ENCODE results near the gene KCNK3. TPM values are rescaled to one million over a fixed set of nuclear protein-coding genes. Genes with fewer than 3 reads are reported as not detected.

KCNK3 gene
- total and polyA plus RNA-seq, 2 donors (not counting 1 experiment from before 2014, with no cell fraction given): not detected

DNA sequence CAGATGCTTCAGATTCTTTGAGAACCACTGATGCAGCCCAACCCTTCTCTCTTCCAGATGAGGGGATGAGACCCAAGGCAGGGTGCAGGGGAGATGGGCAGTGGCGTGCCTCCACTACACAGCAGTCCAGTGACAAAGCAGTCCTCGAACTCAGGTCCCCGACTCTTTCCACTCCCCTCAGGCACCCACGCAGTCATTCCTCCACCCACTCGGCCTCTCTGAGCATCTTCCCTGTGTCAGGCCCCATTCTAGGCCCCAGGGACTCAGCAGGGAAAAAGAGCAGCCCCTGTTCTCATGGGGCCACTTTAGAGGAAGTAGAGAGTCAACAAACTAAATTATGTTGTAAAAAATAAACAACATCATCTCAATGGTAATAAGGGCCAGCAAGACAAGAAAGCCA lies 15.2 kb downstream of the KCNK3 start:
- Mint-ChIP-seq H3K9me3 (ENCODE audit: insufficient read depth) (no peaks in the 10 kb centered on the region), H3K27me3 (peaks cover 9% of the 10 kb centered on the region), H3K4me1 (no peaks in the 10 kb centered on the region), H3K4me3 (no peak overlapping the region), H3K27ac (no peak overlapping the region)
- no peaks in the 10 kb centered on the region for H3K4me1 ChIP-seq (ENCODE audit: control insufficient read depth in 2 of 2, insufficient read depth in 2 of 2, low read length in 2 of 2)
- no peaks in the 10 kb centered on the region for H3K9me3 ChIP-seq (ENCODE audit: control extremely low read depth in 1 of 3, control insufficient read depth in 2 of 3, insufficient read depth in 1 of 3, low read length in 2 of 3)
- H3K27ac ChIP-seq (ENCODE audit: low read length in 2 of 2): no peak overlapping the region
- no peaks in the 10 kb centered on the region for H4K20me1 ChIP-seq (ENCODE audit: control insufficient read depth, insufficient read depth, low read length, poor library complexity, severe bottlenecking)
- ATAC-seq (ENCODE audit: low read depth) (no peak), DNase-seq (no peak)
- H2AFZ ChIP-seq (ENCODE audit: insufficient read depth, low read depth, low read length, poor library complexity, severe bottlenecking): no peak overlapping the region
- CTCF ChIA-PET: no interaction called here
- H3K36me3 ChIP-seq (replicated peaks in 1 of 2; ENCODE audit: control extremely low read depth in 1 of 2, control insufficient read depth in 1 of 2, extremely low read depth in 1 of 2, insufficient read depth in 2 of 2, low read length in 1 of 2): no peaks in the 10 kb centered on the region
- H3K4me3 ChIP-seq (ENCODE audit: control extremely low read depth in 1 of 5, extremely low read depth in 1 of 5, insufficient read depth in 1 of 5, low read depth in 2 of 5, low read length in 4 of 5): no peak overlapping the region
- no peak overlapping the region for H3K4me2 ChIP-seq (replicated peaks; ENCODE audit: low read depth, low read length, poor library complexity, severe bottlenecking)
- no peak overlapping the region for H3K9ac ChIP-seq (ENCODE audit: low read length)
- no peak for TF ChIP-seq EZH2 (IDR thresholded peaks at IDR 0.05; ENCODE audit: borderline replicate concordance, insufficient read depth, low read depth, low read length, poor library complexity, severe bottlenecking)
- TF ChIP-seq, protein P1, sequence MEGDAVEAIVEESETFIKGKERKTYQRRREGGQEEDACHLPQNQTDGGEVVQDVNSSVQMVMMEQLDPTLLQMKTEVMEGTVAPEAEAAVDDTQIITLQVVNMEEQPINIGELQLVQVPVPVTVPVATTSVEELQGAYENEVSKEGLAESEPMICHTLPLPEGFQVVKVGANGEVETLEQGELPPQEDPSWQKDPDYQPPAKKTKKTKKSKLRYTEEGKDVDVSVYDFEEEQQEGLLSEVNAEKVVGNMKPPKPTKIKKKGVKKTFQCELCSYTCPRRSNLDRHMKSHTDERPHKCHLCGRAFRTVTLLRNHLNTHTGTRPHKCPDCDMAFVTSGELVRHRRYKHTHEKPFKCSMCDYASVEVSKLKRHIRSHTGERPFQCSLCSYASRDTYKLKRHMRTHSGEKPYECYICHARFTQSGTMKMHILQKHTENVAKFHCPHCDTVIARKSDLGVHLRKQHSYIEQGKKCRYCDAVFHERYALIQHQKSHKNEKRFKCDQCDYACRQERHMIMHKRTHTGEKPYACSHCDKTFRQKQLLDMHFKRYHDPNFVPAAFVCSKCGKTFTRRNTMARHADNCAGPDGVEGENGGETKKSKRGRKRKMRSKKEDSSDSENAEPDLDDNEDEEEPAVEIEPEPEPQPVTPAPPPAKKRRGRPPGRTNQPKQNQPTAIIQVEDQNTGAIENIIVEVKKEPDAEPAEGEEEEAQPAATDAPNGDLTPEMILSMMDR (IDR thresholded peaks at IDR 0.05): no peak
- H3K27me3 ChIP-seq (replicated peaks in 1 of 4; ENCODE audit: control extremely low read depth in 1 of 4, control insufficient read depth in 3 of 4, insufficient read depth in 4 of 4, low read length in 3 of 4): peaks cover 0 to 4% (median 0%) of the 10 kb centered on the region in 4 experiments
- intact Hi-C loops (cut with micrococcal nuclease): no loop called here
- POLR2A ChIA-PET: no interaction called here
- H3K79me2 ChIP-seq (ENCODE audit: control insufficient read depth, insufficient read depth, low read length): no peaks in the 10 kb centered on the region
- WGBS (ENCODE audit: insufficient coverage): 70% methylated on average over 2 of the region's 5 CpGs

DNA sequence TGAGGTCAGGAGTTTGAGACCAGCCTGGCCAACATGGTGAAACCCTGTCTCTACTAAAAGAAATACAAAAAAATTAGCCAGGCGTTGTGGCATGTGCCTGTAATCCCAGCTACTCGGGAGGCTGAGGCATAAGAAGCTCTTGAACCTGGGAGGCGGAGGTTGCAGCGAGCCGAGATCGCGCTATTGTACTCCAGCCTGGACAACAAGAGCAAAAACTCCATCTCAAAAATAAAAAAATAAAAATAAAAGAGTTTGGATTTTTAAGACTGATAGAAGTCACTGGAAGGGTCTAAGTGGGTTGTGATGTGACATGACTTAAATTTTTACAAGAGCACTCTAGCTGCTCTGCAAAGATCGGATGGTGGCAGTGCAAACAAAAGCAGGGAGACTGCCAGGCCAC lies 15.9 kb downstream of the KCNK3 start:
- WGBS (ENCODE audit: insufficient coverage): 98% methylated on average over 3 of the region's 8 CpGs
- no peak overlapping the region for H2AFZ ChIP-seq (ENCODE audit: insufficient read depth, low read depth, low read length, poor library complexity, severe bottlenecking)
- TF ChIP-seq, protein P1 (IDR thresholded peaks at IDR 0.05): no peak
- no peak for TF ChIP-seq EZH2 (IDR thresholded peaks at IDR 0.05; ENCODE audit: borderline replicate concordance, insufficient read depth, low read depth, low read length, poor library complexity, severe bottlenecking)
- Mint-ChIP-seq H3K27ac (no peak overlapping the region), H3K4me3 (no peak overlapping the region), H3K27me3 (peaks cover 9% of the 10 kb centered on the region), H3K4me1 (no peaks in the 10 kb centered on the region), H3K9me3 (ENCODE audit: insufficient read depth) (no peaks in the 10 kb centered on the region)
- peaks cover 0 to 4% (median 0%) of the 10 kb centered on the region in 4 experiments for H3K27me3 ChIP-seq (replicated peaks in 1 of 4; ENCODE audit: control extremely low read depth in 1 of 4, control insufficient read depth in 3 of 4, insufficient read depth in 4 of 4, low read length in 3 of 4)
- no peaks in the 10 kb centered on the region for H3K79me2 ChIP-seq (ENCODE audit: control insufficient read depth, insufficient read depth, low read length)
- H4K20me1 ChIP-seq (ENCODE audit: control insufficient read depth, insufficient read depth, low read length, poor library complexity, severe bottlenecking): no peaks in the 10 kb centered on the region
- no peaks in the 10 kb centered on the region for H3K4me1 ChIP-seq (ENCODE audit: control insufficient read depth in 2 of 2, insufficient read depth in 2 of 2, low read length in 2 of 2)
- no peak overlapping the region for H3K4me2 ChIP-seq (replicated peaks; ENCODE audit: low read depth, low read length, poor library complexity, severe bottlenecking)
- H3K27ac ChIP-seq (ENCODE audit: low read length in 2 of 2): no peak overlapping the region
- ATAC-seq (ENCODE audit: low read depth) (no peak), DNase-seq (no peak)
- no peaks in the 10 kb centered on the region for H3K9me3 ChIP-seq (ENCODE audit: control extremely low read depth in 1 of 3, control insufficient read depth in 2 of 3, insufficient read depth in 1 of 3, low read length in 2 of 3)
- no peaks in the 10 kb centered on the region for H3K36me3 ChIP-seq (replicated peaks in 1 of 2; ENCODE audit: control extremely low read depth in 1 of 2, control insufficient read depth in 1 of 2, extremely low read depth in 1 of 2, insufficient read depth in 2 of 2, low read length in 1 of 2)
- H3K9ac ChIP-seq (ENCODE audit: low read length): no peak overlapping the region
- intact Hi-C loops (cut with micrococcal nuclease): no loop called here
- H3K4me3 ChIP-seq (ENCODE audit: control extremely low read depth in 1 of 5, extremely low read depth in 1 of 5, insufficient read depth in 1 of 5, low read depth in 2 of 5, low read length in 4 of 5): no peak overlapping the region
- ChIA-PET CTCF (no interaction called here), POLR2A (no interaction called here)

Data from B cell (primary cell).